ENCODE measurements around the gene ATP7B.

The ATP7B gene

GRCh38 chr13:51950722-51951121 is 60.5 kb downstream of the ATP7B start:
- no peak for DNase-seq (ENCODE audit: low read depth in 2 of 2)

- DNase-seq (ENCODE audit: low read depth in 2 of 2), result no peak
Measured at GRCh38 chr13:51946163-51946669, 65.0 kb downstream of the ATP7B start.

GRCh38 chr13:51945149-51945548 is 66.1 kb downstream of the ATP7B start:
- DNase-seq (ENCODE audit: low read depth in 2 of 2), result no peak

GRCh38 chr13:51944428-51944827 is 66.8 kb downstream of the ATP7B start:
- no peak for DNase-seq (ENCODE audit: low read depth in 2 of 2)

- no peak for DNase-seq (ENCODE audit: low read depth in 2 of 2)
Measured at GRCh38 chr13:51943721-51944120, 67.5 kb downstream of the ATP7B start.

GRCh38 chr13:51942189-51942588 is 69.1 kb downstream of the ATP7B start:
- DNase-seq (ENCODE audit: low read depth in 2 of 2), result peak in 1 of 2 donors; percentile 3

- DNase-seq (ENCODE audit: low read depth in 2 of 2), result no peak
Measured at GRCh38 chr13:51938454-51938853, 72.8 kb downstream of the ATP7B start.

- DNase-seq (ENCODE audit: low read depth in 2 of 2), result no peak
Measured at GRCh38 chr13:51937320-51938290, 73.6 kb downstream of the ATP7B start.

GRCh38 chr13:51935326-51936171 is 75.7 kb downstream of the ATP7B start:
- DNase-seq (ENCODE audit: low read depth in 2 of 2), result no peak

GRCh38 chr13:51934461-51935087 is 76.7 kb downstream of the ATP7B start:
- DNase-seq (ENCODE audit: low read depth in 2 of 2), result no peak

- DNase-seq (ENCODE audit: low read depth in 2 of 2), result no peak
Measured at GRCh38 chr13:51933466-51934058, 77.7 kb downstream of the ATP7B start.

- no peak for DNase-seq (ENCODE audit: low read depth in 2 of 2)
Measured at GRCh38 chr13:51932231-51932630, 79.0 kb downstream of the ATP7B start.

GRCh38 chr13:51931606-51932005 is 79.6 kb downstream of the ATP7B start:
- DNase-seq (ENCODE audit: low read depth in 2 of 2), result no peak

GRCh38 chr13:51929699-51930098 is 81.6 kb downstream of the ATP7B start:
- DNase-seq (ENCODE audit: low read depth in 2 of 2), result no peak

GRCh38 chr13:51928231-51928630 is 83.0 kb downstream of the ATP7B start:
- DNase-seq (ENCODE audit: low read depth in 2 of 2), result no peak

GRCh38 chr13:51927129-51927528 is 84.1 kb downstream of the ATP7B start:
- no peak for DNase-seq (ENCODE audit: low read depth in 2 of 2)

GRCh38 chr13:51926528-51926885 is 84.7 kb downstream of the ATP7B start:
- DNase-seq (ENCODE audit: low read depth in 2 of 2), result no peak

GRCh38 chr13:51925865-51926527 is 85.3 kb downstream of the ATP7B start:
- DNase-seq (ENCODE audit: low read depth in 2 of 2), result no peak

GRCh38 chr13:51924756-51925544 is 86.3 kb downstream of the ATP7B start:
- no peak for DNase-seq (ENCODE audit: low read depth in 2 of 2)

- no peak for DNase-seq (ENCODE audit: low read depth in 2 of 2)
Measured at GRCh38 chr13:51923983-51924539, 87.2 kb downstream of the ATP7B start.
